ENCODE measurements around the gene OR5L1. TPM values are rescaled to one million over a fixed set of nuclear protein-coding genes. Genes with fewer than 3 reads are reported as not detected.

Gene OR5L1
- not detected for total RNA-seq

DNA sequence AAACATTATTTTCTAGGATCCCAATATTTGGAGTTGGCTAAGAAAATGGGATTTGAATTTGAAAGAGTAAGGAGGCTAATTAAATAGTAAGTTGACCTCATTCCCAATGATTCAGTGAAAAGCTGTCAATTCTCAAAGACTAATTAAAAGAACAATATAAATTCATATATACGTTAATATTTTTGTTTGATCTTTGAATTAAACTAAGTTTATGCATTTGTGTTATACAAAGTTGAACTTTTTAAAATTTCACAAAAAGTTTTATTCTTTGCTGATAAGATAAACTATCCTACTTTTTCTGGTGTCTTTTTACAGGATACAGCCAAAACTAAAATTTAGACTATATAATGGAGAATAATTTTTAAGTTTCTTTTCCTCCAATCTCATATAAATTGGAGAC, at the start of gene OR5L1:
Gene OR5L1, plus strand, starts transcription at position 301 of the 400 bp plus-strand sequence. CDS start 100 bp downstream, outside the sequence.
- no peaks in the 10 kb centered on the region for H3K27me3 Mint-ChIP-seq
- H3K27ac Mint-ChIP-seq = no peak within 1 kb of the TSS
- ChIA-PET POLR2A (no interaction called here), CTCF (no interaction called here)
- H3K36me3 Mint-ChIP-seq (ENCODE audit: low read depth) = peaks cover 4% of the 10 kb centered on the region
- intact Hi-C loops (cut with DNase I, micrococcal nuclease) = no loop called here
- ATAC-seq = no peak
- peaks cover 25% of the 10 kb centered on the region for H3K9me3 Mint-ChIP-seq (ENCODE audit: low read depth)
- H3K4me1 Mint-ChIP-seq = no peaks in the 10 kb centered on the region
- no peak for DNase-seq
- no peak within 1 kb of the TSS for H3K4me3 Mint-ChIP-seq

DNA sequence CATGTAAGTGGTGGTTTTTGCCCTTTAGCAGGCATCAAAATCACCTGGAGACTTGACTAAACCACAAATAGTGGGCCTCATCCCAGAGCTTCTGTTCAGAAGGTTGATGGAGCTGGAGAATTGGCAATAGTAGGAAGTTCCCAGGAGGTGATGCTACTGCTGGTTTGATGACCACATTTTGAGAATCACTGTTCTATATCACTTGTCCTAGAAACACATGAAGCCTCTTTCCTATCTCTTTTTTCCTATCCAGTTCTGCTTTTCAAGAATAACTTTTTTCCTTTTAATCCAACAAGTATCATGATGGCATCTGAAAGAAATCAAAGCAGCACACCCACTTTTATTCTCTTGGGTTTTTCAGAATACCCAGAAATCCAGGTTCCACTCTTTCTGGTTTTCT, 38.0 kb upstream of the OR5L1 start, which contains the start of gene OR5D13:
Gene OR5D13, plus strand, starts transcription at position 301 of the 400 bp plus-strand sequence. Its CDS starts 0 bp downstream, at position 301.
- ATAC-seq = no peak
- Mint-ChIP-seq H3K9me3 (ENCODE audit: low read depth) (peaks cover 16% of the 10 kb centered on the region), H3K4me3 (no peak within 1 kb of the TSS), H3K4me1 (no peaks in the 10 kb centered on the region), H3K36me3 (ENCODE audit: low read depth) (no peaks in the 10 kb centered on the region), H3K27ac (no peak within 1 kb of the TSS), H3K27me3 (no peaks in the 10 kb centered on the region)
- POLR2A ChIA-PET = no interaction called here
- no peak for DNase-seq
- CTCF ChIA-PET = no interaction called here
- intact Hi-C loops (cut with DNase I, micrococcal nuclease) = loop anchor here in 1 of 2 experiments (10.0 kb wide), 1 partner anchor 832 kb away; no protein-coding TSS in a partner anchor

DNA sequence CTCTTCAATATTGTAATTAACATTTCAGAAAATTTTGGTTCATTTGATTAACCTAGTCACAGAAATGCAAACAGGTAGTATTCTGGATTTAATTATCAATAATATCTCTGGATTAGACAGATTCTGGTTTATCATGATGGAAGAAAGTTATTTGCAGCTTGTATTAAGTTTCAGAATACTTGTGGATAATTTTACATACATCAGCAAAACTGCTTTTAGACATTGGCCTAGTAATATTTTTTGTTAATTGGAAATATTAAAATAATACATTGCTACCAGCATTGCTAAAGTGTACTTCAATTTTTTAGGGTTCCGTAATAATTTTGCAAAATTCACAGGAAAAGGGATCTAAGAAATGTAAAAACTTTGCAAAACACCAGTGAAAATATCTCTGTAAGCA, 19.6 kb upstream of the OR5L1 start:
- H3K4me1 Mint-ChIP-seq = no peaks in the 10 kb centered on the region
- DNase-seq (no peak), ATAC-seq (no peak)
- no peaks in the 10 kb centered on the region for H3K27me3 Mint-ChIP-seq
- POLR2A ChIA-PET = no interaction called here
- H3K9me3 Mint-ChIP-seq (ENCODE audit: low read depth) = peaks cover 13% of the 10 kb centered on the region
- H3K4me3 Mint-ChIP-seq = no peak overlapping the region
- intact Hi-C loops (cut with DNase I, micrococcal nuclease) = loop anchor here in 1 of 2 experiments (10.0 kb wide), 1 partner anchor 57 kb away; no protein-coding TSS in a partner anchor
- CTCF ChIA-PET = interaction anchor here (0.5 kb wide), 1 partner anchor 44 kb away, joined by 3 read pairs; no protein-coding TSS in a partner anchor
- no peaks in the 10 kb centered on the region for H3K36me3 Mint-ChIP-seq (ENCODE audit: low read depth)
- H3K27ac Mint-ChIP-seq = no peak overlapping the region

DNA sequence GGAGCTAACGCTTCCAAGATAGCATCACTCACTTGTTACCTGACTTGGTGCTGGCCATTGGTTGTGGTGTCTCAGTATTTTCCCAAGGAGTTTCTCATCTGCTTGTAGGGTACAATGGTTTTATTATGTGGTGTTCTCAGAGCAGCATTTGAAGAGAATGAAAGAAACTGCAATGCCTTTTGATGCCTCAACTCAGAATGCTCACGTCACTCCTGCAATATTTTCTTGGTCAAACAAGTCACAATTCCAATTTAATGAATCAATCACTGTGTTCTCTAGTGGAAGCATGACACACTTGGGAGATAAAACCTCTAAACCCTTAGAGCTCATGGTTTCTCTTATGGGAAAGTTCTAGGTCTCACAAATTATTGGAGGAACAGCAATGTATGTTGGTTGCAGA, 17.8 kb upstream of the OR5L1 start:
- H3K36me3 Mint-ChIP-seq (ENCODE audit: low read depth) = no peaks in the 10 kb centered on the region
- H3K9me3 Mint-ChIP-seq (ENCODE audit: low read depth) = peaks cover 8% of the 10 kb centered on the region
- ChIA-PET POLR2A (no interaction called here), CTCF (no interaction called here)
- intact Hi-C loops (cut with DNase I, micrococcal nuclease) = loop anchor here in 1 of 2 experiments (10.0 kb wide), 1 partner anchor 59 kb away; no protein-coding TSS in a partner anchor
- DNase-seq (no peak), ATAC-seq (no peak)
- H3K4me3 Mint-ChIP-seq = no peak overlapping the region
- H3K4me1 Mint-ChIP-seq = no peaks in the 10 kb centered on the region
- H3K27me3 Mint-ChIP-seq = no peaks in the 10 kb centered on the region
- no peak overlapping the region for H3K27ac Mint-ChIP-seq

DNA sequence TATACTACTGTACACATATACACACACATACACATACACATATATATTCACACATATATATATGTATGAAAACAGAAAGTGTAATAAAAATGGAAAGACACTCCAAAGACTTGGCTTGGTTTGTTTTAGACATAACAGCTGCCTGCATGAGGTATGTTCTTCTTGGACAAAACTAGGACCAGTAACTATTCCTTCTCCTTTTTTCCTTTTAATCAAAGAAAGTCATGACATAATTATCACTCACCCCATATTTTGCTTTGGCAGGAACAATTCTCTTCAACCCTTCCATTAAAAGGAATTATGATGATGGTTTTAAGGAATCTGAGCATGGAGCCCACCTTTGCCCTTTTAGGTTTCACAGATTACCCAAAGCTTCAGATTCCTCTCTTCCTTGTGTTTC, 15.9 kb upstream of the OR5L1 start, which contains the start of gene OR5D14:
Gene OR5D14, plus strand, starts transcription at position 301 of the 400 bp plus-strand sequence. Its CDS starts 0 bp downstream, at position 301.
- CTCF ChIA-PET = no interaction called here
- H3K36me3 Mint-ChIP-seq (ENCODE audit: low read depth) = no peaks in the 10 kb centered on the region
- H3K4me1 Mint-ChIP-seq = no peaks in the 10 kb centered on the region
- no peaks in the 10 kb centered on the region for H3K27me3 Mint-ChIP-seq
- POLR2A ChIA-PET = no interaction called here
- intact Hi-C loops (cut with DNase I, micrococcal nuclease) = loop anchor here in 1 of 2 experiments (10.0 kb wide), 1 partner anchor 60 kb away; no protein-coding TSS in a partner anchor
- H3K9me3 Mint-ChIP-seq (ENCODE audit: low read depth) = peaks cover 17% of the 10 kb centered on the region
- H3K4me3 Mint-ChIP-seq = no peak within 1 kb of the TSS
- H3K27ac Mint-ChIP-seq = no peak within 1 kb of the TSS
- DNase-seq (no peak), ATAC-seq (no peak)

DNA sequence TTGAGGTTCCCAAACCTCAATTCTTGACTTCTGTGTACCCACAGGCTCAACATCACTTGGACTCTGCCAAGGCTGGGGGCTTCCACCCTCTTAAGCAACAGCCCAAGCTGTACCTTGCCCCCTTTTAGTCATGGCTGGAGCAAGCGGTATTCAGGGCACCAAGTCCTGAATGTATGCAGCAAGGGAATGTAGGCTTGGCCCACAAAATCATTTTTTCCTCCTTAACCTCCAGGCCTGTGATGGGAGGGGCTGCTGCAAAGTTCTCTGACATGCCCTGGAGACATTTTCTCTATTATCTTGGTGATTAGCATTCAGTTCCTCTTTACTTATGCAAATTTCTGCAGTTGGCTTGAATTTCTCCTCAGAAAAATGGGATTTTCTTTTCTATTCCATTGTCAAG, 4.9 kb upstream of the OR5L1 start:
- Mint-ChIP-seq H3K9me3 (ENCODE audit: low read depth) (peaks cover 29% of the 10 kb centered on the region), H3K36me3 (ENCODE audit: low read depth) (peaks cover 4% of the 10 kb centered on the region), H3K27ac (no peak overlapping the region), H3K27me3 (no peaks in the 10 kb centered on the region), H3K4me1 (no peaks in the 10 kb centered on the region), H3K4me3 (no peak overlapping the region)
- intact Hi-C loops (cut with DNase I, micrococcal nuclease) = no loop called here
- DNase-seq = no peak
- ChIA-PET CTCF (no interaction called here), POLR2A (no interaction called here)
- no peak for ATAC-seq

DNA sequence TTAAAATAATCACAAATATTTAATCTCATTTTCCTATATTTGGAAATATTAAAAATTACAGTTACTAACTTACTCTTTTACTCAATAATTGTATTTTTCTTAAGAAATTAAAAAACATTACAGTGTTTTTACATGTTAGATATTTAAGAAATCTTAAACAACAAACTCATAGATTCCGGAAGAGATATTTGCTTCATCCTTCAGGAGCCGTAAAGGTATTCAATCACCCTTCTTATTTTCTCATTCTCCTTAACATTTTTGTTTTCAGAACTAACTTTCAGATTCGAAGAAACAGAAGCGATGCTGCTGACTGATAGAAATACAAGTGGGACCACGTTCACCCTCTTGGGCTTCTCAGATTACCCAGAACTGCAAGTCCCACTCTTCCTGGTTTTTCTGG, 8.2 kb downstream of the OR5L1 start, which contains the start of gene OR5D18:
Gene OR5D18, plus strand, starts transcription at position 301 of the 400 bp plus-strand sequence. Its CDS starts 0 bp downstream, at position 301.
- no peaks in the 10 kb centered on the region for H3K27me3 Mint-ChIP-seq
- POLR2A ChIA-PET = no interaction called here
- no peaks in the 10 kb centered on the region for H3K4me1 Mint-ChIP-seq
- DNase-seq = no peak
- ATAC-seq = no peak
- H3K4me3 Mint-ChIP-seq = no peak within 1 kb of the TSS
- peaks cover 16% of the 10 kb centered on the region for H3K9me3 Mint-ChIP-seq (ENCODE audit: low read depth)
- CTCF ChIA-PET = no interaction called here
- H3K36me3 Mint-ChIP-seq (ENCODE audit: low read depth) = no peaks in the 10 kb centered on the region
- no peak within 1 kb of the TSS for H3K27ac Mint-ChIP-seq
- intact Hi-C loops (cut with DNase I, micrococcal nuclease) = no loop called here

DNA sequence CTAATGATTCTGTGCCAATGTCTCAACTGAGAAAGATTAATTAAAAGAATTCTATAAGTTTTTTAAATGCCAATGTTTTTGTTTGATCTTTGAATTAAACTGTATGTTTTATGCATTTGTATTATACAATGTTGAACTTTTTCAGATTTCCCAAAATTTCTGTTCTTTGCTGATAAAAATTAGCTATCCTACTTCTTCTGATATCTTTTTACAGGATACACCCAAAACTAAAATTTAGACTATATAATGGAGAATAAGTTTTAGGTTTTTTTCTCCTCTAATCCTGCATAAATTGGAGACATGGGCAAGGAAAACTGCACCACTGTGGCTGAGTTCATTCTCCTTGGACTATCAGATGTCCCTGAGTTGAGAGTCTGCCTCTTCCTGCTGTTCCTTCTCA, 15.8 kb downstream of the OR5L1 start, which contains the start of gene OR5L2:
Gene OR5L2, plus strand, starts transcription at position 301 of the 400 bp plus-strand sequence. Its CDS starts 0 bp downstream, at position 301.
- CTCF ChIA-PET = interaction anchor here (0.8 kb wide), 1 partner anchor 9 kb away, joined by 5 read pairs; no protein-coding TSS in a partner anchor
- Mint-ChIP-seq H3K4me3 (no peak within 1 kb of the TSS), H3K4me1 (no peaks in the 10 kb centered on the region), H3K9me3 (ENCODE audit: low read depth) (peaks cover 6% of the 10 kb centered on the region), H3K36me3 (ENCODE audit: low read depth) (no peaks in the 10 kb centered on the region), H3K27me3 (no peaks in the 10 kb centered on the region), H3K27ac (no peak within 1 kb of the TSS)
- DNase-seq = no peak
- no peak for ATAC-seq
- POLR2A ChIA-PET = no interaction called here
- intact Hi-C loops (cut with DNase I, micrococcal nuclease) = no loop called here

DNA sequence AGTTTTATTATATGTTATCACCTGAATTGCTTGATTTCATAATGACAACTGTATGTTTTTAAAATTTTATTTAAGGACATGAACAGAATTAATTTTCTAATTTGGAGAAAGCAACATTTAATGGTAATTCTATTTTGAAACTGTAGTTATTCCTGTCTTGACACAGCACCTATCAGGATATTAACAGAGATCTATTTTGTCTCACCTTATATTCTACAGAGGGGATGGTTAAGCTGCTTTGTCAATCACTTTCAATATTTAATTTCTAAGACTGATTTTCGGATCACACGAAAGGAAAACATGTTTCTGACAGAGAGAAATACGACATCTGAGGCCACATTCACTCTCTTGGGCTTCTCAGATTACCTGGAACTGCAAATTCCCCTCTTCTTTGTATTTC, 27.3 kb downstream of the OR5L1 start, which contains the start of gene OR5D16:
Gene OR5D16, plus strand, starts transcription at position 301 of the 400 bp plus-strand sequence. Its CDS starts 0 bp downstream, at position 301.
- Mint-ChIP-seq H3K27me3 (no peaks in the 10 kb centered on the region), H3K27ac (no peak within 1 kb of the TSS), H3K9me3 (ENCODE audit: low read depth) (peaks cover 14% of the 10 kb centered on the region), H3K4me3 (no peak within 1 kb of the TSS), H3K36me3 (ENCODE audit: low read depth) (peaks cover 4% of the 10 kb centered on the region), H3K4me1 (no peaks in the 10 kb centered on the region)
- intact Hi-C loops (cut with DNase I, micrococcal nuclease) = loop anchor here in 1 of 2 experiments (10.0 kb wide), 1 partner anchor 124 kb away; no protein-coding TSS in a partner anchor
- no peak for ATAC-seq
- no peak for DNase-seq
- ChIA-PET POLR2A (no interaction called here), CTCF (no interaction called here)

DNA sequence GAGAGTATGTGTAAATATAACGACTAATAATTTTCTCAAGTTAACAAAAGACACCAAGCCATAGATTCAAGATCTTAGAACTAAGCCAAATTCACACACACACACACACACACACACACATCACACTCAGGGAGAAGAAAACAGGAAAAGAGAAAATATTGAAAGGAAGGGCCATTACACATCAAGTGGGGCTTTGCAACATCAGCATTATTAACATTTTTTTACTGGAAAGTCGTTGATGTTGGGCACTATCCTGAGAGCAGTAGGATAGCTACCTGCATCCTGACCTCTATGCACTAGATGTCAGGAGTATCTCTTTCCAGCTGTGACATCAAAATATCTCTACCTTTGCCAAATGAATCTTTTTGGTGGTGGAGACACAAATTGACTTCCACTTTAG, 36.3 kb downstream of the OR5L1 start:
- Mint-ChIP-seq H3K27me3 (no peaks in the 10 kb centered on the region), H3K4me3 (no peak overlapping the region), H3K27ac (no peak overlapping the region), H3K36me3 (ENCODE audit: low read depth) (no peaks in the 10 kb centered on the region), H3K4me1 (no peaks in the 10 kb centered on the region), H3K9me3 (ENCODE audit: low read depth) (peaks cover 10% of the 10 kb centered on the region)
- ChIA-PET CTCF (no interaction called here), POLR2A (no interaction called here)
- no peak for DNase-seq
- intact Hi-C loops (cut with DNase I, micrococcal nuclease) = no loop called here
- no peak for ATAC-seq

DNA sequence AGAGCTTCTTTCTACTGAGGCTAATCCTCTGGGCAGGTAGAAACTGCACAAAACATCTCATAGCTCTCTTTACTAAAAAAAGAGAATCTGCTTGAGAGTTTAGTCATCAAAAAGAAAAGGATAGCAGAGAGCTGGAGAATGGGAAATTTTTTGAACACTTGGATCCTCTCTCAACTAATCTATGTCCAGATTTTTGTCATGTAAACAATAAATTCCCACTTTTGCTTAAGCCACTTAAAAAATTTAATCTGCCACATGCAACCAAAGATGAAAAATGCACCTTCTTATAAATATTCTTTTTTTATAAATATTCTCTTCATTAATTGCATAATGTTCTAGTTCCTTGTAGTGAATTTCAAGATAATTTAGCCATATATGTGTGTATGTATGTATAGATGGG, 37.9 kb downstream of the OR5L1 start:
- H3K27ac Mint-ChIP-seq = no peak overlapping the region
- intact Hi-C loops (cut with DNase I, micrococcal nuclease) = no loop called here
- no peaks in the 10 kb centered on the region for H3K4me1 Mint-ChIP-seq
- H3K27me3 Mint-ChIP-seq = no peaks in the 10 kb centered on the region
- H3K4me3 Mint-ChIP-seq = no peak overlapping the region
- peaks cover 17% of the 10 kb centered on the region for H3K9me3 Mint-ChIP-seq (ENCODE audit: low read depth)
- DNase-seq (no peak), ATAC-seq (no peak)
- ChIA-PET CTCF (no interaction called here), POLR2A (no interaction called here)
- no peaks in the 10 kb centered on the region for H3K36me3 Mint-ChIP-seq (ENCODE audit: low read depth)

DNA sequence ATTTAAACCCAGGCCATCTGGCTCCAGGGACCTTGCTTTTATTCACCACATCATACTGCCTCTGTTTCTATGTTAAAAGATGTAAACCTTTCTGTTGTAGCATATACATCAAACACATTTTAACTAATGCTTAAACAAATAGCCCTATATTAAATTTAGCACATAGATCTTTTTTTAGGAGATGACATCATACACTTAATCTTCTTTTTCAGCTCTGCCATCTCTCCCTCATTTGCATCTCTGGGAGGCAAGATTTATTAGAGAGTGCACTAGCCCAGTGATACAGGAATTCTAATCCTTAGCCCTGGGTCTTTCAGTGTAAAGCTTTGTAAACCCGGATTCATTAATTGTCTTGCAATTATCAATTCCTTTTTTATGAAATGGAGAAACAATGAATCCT, 41.0 kb downstream of the OR5L1 start:
- ATAC-seq = no peak
- no peak for DNase-seq
- CTCF ChIA-PET = no interaction called here
- H3K4me1 Mint-ChIP-seq = no peaks in the 10 kb centered on the region
- no peak overlapping the region for H3K4me3 Mint-ChIP-seq
- intact Hi-C loops (cut with DNase I, micrococcal nuclease) = no loop called here
- no peaks in the 10 kb centered on the region for H3K36me3 Mint-ChIP-seq (ENCODE audit: low read depth)
- H3K27ac Mint-ChIP-seq = no peak overlapping the region
- no peaks in the 10 kb centered on the region for H3K27me3 Mint-ChIP-seq
- POLR2A ChIA-PET = no interaction called here
- H3K9me3 Mint-ChIP-seq (ENCODE audit: low read depth) = peaks cover 18% of the 10 kb centered on the region

Measured in activated CD4-positive, alpha-beta T cell treated with anti-CD3 and anti-CD28 coated beads for 36 hours (primary cell).